Kidney epithelial cell (primary cell): Measurements from ENCODE around the gene TEKT1. TPM values are rescaled to one million over a fixed set of nuclear protein-coding genes. Genes with fewer than 3 reads are reported as not detected.
A peak's percentile ranks its signal among the peaks of the same experiment; 100 is the strongest.

ENCODE experiments used
- DNase-seq: peaks from one replicate; pipeline ENCODE4 v3.0.0-alpha.2; 2010; ENCODE audit warnings: low read depth
- H3K27me3 ChIP-seq: 2 replicates; pipeline ENCODE4 v1.6.0; 2011; ENCODE audit warnings: low read length; ENCODE audit not compliant: control insufficient read depth, insufficient read depth
- H3K36me3 ChIP-seq: 2 replicates; pipeline ENCODE4 v1.5.1; 2011; ENCODE audit warnings: low read length; ENCODE audit not compliant: control insufficient read depth, insufficient read depth
- H3K4me3 ChIP-seq: 2 replicates; pipeline ENCODE4 v1.5.1; 2011; ENCODE audit warnings: low read depth, mild to moderate bottlenecking, control low read depth, low read length
- CTCF ChIP-seq: IDR thresholded peaks from 2 replicates; pipeline ENCODE4 v1.5.1; 2011; ENCODE audit warnings: mild to moderate bottlenecking, moderate library complexity, low read length, control low read depth, inconsistent platforms; ENCODE audit not compliant: insufficient read depth, poor library complexity, severe bottlenecking
- total RNA-seq: library from RNA; depleted of rRNA; stranded (reverse); fragments of >200 nt; gene quantifications from 2 replicates; pipeline ENCODE4 v1.2.3, GENCODE V29; 2015

TEKT1 gene
- total RNA-seq, 1 donor from 2014 or later, result not detected

DNA sequence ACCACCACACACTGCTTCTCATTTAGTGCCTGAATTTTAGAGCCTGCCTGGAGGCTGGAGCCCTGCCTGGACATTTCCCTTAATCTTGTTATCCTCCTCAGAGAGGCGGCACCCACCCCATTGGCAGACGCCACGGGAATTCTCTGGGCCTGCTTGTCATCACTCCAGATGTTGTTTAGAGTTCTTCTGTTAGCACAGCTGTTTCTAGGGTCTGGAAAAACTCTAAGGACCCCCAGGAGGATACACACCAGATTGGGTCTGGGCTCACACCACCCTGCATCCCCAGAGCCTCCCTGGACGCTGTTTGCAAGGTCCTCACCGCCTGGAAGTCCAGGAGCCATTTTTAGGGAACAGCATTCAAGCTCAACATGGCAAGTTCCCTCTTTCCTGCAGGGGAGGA, 76.2 kb downstream of the TEKT1 start:
- no peak for TF ChIP-seq CTCF
- no peak for DNase-seq
- no peak overlapping the region for H3K4me3 ChIP-seq
- H3K36me3 ChIP-seq, result no peaks in the 10 kb centered on the region
- no peaks in the 10 kb centered on the region for H3K27me3 ChIP-seq

- Histone ChIP-seq H3K27me3 (no peaks in the 10 kb centered on the region), H3K4me3 (no peak overlapping the region), H3K36me3 (no peaks in the 10 kb centered on the region)
- no peak for DNase-seq
- no peak for TF ChIP-seq CTCF
Observed at GRCh38 chr17:6753546-6753945, 78.0 kb downstream of the TEKT1 start.

- no peaks in the 10 kb centered on the region for H3K36me3 ChIP-seq
- no peak overlapping the region for H3K4me3 ChIP-seq
- peak; percentile 53 for DNase-seq
- no peak for TF ChIP-seq CTCF
- H3K27me3 ChIP-seq, result no peaks in the 10 kb centered on the region
Observed at GRCh38 chr17:6753006-6753445, 78.5 kb downstream of the TEKT1 start.

DNA sequence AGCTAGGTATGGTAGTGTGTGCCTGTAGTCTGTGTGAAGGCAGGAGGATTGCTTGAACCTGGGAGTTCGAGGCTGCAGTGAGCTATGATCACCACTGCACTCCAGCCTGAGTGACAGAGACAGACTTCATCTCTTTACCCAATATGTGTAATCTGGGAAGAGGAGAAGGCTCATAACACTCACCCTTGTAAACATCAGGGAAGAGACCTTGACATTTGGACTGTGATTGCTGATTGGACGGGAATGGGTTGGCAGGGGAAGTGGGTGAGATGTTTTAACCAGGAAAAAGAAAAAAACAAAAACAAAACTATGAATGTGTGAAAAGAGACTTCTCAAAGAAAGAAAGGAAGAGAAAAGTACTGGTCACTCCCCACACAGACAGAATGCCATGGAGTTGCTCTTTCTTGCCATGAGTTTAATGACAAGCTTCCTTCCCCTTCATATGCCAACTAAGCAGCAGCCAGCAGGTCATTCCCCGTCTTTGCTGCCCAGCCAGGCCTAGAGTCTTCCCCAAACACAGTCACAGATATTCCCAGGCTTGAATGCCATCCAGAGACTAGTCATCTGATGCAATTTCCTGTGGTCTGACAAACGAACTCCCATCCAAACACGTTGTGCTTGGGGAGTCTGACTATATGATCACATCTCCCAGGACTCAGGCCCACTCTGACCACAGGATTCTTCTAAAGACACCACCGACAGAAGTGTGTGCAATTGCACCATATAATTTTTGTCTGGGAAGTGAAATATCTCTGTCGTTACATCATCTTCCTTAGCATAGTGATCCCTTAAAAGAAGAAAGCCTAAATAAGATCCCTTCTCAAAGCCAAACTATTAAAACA, 79.2 kb downstream of the TEKT1 start:
- TF ChIP-seq CTCF, result no peak
- H3K36me3 ChIP-seq, result no peaks in the 10 kb centered on the region
- H3K27me3 ChIP-seq, result no peaks in the 10 kb centered on the region
- DNase-seq, result peak; percentile 91
- H3K4me3 ChIP-seq, result no peak overlapping the region

DNA sequence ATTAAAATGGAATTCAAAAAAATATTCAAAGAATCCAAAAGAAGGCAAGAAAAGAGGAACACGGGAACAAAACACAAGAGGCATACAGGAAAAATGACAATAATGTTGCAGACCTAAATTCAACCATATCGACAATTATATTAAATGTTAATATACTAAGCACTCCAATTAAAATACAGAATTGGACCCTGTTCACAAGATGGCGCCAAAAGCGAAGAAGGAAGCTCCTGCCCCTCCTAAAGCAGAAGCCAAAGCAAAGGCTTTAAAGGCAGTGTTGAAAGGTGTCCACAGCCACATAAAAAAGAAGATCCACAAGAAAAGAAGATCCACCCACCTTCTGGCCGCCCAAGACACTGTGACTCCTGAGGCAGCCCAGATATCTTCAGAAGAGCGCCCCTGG, 82.0 kb downstream of the TEKT1 start:
- H3K36me3 ChIP-seq, result no peaks in the 10 kb centered on the region
- H3K27me3 ChIP-seq, result no peaks in the 10 kb centered on the region
- TF ChIP-seq CTCF, result no peak
- no peak overlapping the region for H3K4me3 ChIP-seq
- DNase-seq, result no peak

GRCh38 chr17:6748617-6749016, 82.9 kb downstream of the TEKT1 start:
- Histone ChIP-seq H3K4me3 (no peak overlapping the region), H3K36me3 (no peaks in the 10 kb centered on the region), H3K27me3 (no peaks in the 10 kb centered on the region)
- TF ChIP-seq CTCF, result no peak
- DNase-seq, result no peak
